Measurements from ENCODE around the gene SHPK. TPM values are rescaled to one million over a fixed set of nuclear protein-coding genes. Genes with fewer than 3 reads are reported as not detected.
A peak's percentile ranks its signal among the peaks of the same experiment; 100 is the strongest.

SHPK gene
- total and polyA plus RNA-seq, 12 donors = 8.8 to 27.4 (median 17.1) TPM

- TF ChIP-seq POLR2A (IDR thresholded peaks at IDR 0.05) (no peak), CTCF (IDR thresholded peaks at IDR 0.05) (no peak)
- Histone ChIP-seq H3K4me1 (replicated peaks in 1 of 2) (peaks cover 26 to 39% of the 10 kb centered on the region in 2 donors), H3K4me3 (no peak overlapping the region), H3K27me3 (no peaks in the 10 kb centered on the region), H3K9me3 (replicated peaks in 1 of 3) (no peaks in the 10 kb centered on the region), H3K36me3 (replicated peaks in 1 of 2) (no peaks in the 10 kb centered on the region), H3K27ac (peak overlapping the region in 2 of 5 donors; percentile 15 to 91)
- peak in 1 of 7 donors; percentile 37 for DNase-seq
- intact Hi-C loops (cut with DNase I) = no loop called here
- 76 to 90% (median 85%) methylated on average over 11 to 16 of the region's 16 CpGs for WGBS, 4 donors
Measured at GRCh38 chr17:3656755-3657587, 20.9 kb upstream of the SHPK start.

- Histone ChIP-seq H3K4me1 (replicated peaks in 1 of 2) (peaks cover 26 to 32% of the 10 kb centered on the region in 2 donors), H3K4me3 (no peak overlapping the region), H3K9me3 (replicated peaks in 1 of 3) (no peaks in the 10 kb centered on the region), H3K27ac (peak overlapping the region in 1 of 5 donors; percentile 91), H3K36me3 (replicated peaks in 1 of 2) (no peaks in the 10 kb centered on the region), H3K27me3 (no peaks in the 10 kb centered on the region)
- no peak for TF ChIP-seq CTCF (IDR thresholded peaks at IDR 0.05)
- TF ChIP-seq POLR2A (IDR thresholded peaks at IDR 0.05) = no peak
- no peak for DNase-seq
- intact Hi-C loops (cut with DNase I) = no loop called here
- 87 to 91% (median 90%) methylated on average over 11 to 16 of the region's 16 CpGs for WGBS, 4 donors
Measured at GRCh38 chr17:3656353-3656752, 20.3 kb upstream of the SHPK start.

- Histone ChIP-seq H3K9me3 (replicated peaks in 1 of 3) (no peaks in the 10 kb centered on the region), H3K27ac (peak overlapping the region in 1 of 5 donors; percentile 20), H3K4me3 (no peak overlapping the region), H3K36me3 (replicated peaks in 1 of 2) (no peaks in the 10 kb centered on the region), H3K27me3 (no peaks in the 10 kb centered on the region), H3K4me1 (replicated peaks in 1 of 2) (peaks cover 22 to 27% of the 10 kb centered on the region in 2 donors)
- TF ChIP-seq CTCF (IDR thresholded peaks at IDR 0.05) = no peak
- no peak for TF ChIP-seq POLR2A (IDR thresholded peaks at IDR 0.05)
- intact Hi-C loops (cut with DNase I) = no loop called here
- WGBS, 4 donors = 87 to 93% (median 88%) methylated on average over 6 to 11 of the region's 11 CpGs; no CpG with 5 or more reads in 1 of the 4 donors
- DNase-seq = no peak
Measured at GRCh38 chr17:3655766-3656165, 19.7 kb upstream of the SHPK start.

- intact Hi-C loops (cut with DNase I) = no loop called here
- peaks cover 0 to 28% of the 10 kb centered on the region in 2 donors for H3K36me3 ChIP-seq (replicated peaks in 1 of 2)
- peak; percentile 63 to 86 (median 80) for DNase-seq
- no peaks in the 10 kb centered on the region for H3K9me3 ChIP-seq (replicated peaks in 1 of 3)
- no peak overlapping the region for H3K4me3 ChIP-seq
- no peaks in the 10 kb centered on the region for H3K27me3 ChIP-seq
- H3K4me1 ChIP-seq (replicated peaks in 1 of 2) = no peaks in the 10 kb centered on the region
- H3K27ac ChIP-seq = no peak overlapping the region
- WGBS, 4 donors = 65 to 74% (median 67%) methylated on average over 17 to 20 of the region's 20 CpGs
- peak; percentile 30 to 59 (median 49) for TF ChIP-seq CTCF (IDR thresholded peaks at IDR 0.05)
- TF ChIP-seq POLR2A (IDR thresholded peaks at IDR 0.05) = no peak
Measured at GRCh38 chr17:3647769-3648555, 11.9 kb upstream of the SHPK start.

Measured in adrenal gland (tissue), 12 donors.